Trophoblast cell (in vitro differentiated cells and primary cell): ENCODE results near the gene MYL6.

Experiments used
- DNase-seq, 2 donors: peaks; one replicate each; pipeline ENCODE4 v3.0.0-alpha.2; 2016
- H2AFZ ChIP-seq: 2 replicates; pipeline ENCODE4 v1.6.1; 2013; ENCODE audit warnings: low read length, moderate library complexity, mild to moderate bottlenecking; ENCODE audit not compliant: insufficient read depth, poor library complexity
- H2AK5ac ChIP-seq: 2 replicates; pipeline ENCODE4 v1.6.1; 2013; ENCODE audit warnings: mild to moderate bottlenecking, low read length
- H2BK120ac ChIP-seq: 2 replicates; pipeline ENCODE4 v1.6.1; 2013; ENCODE audit warnings: low read length, mild to moderate bottlenecking, moderate library complexity; ENCODE audit not compliant: insufficient read depth, poor library complexity
- H2BK12ac ChIP-seq: 2 replicates; pipeline ENCODE4 v1.6.1; 2013; ENCODE audit warnings: mild to moderate bottlenecking, low read length, moderate library complexity
- H2BK5ac ChIP-seq: 2 replicates; pipeline ENCODE4 v1.6.1; 2013; ENCODE audit warnings: low read length, low read depth, moderate library complexity, mild to moderate bottlenecking; ENCODE audit not compliant: poor library complexity
- H3K14ac ChIP-seq: 2 replicates; pipeline ENCODE4 v1.6.1; 2013; ENCODE audit warnings: mild to moderate bottlenecking, low read length
- H3K18ac ChIP-seq: 2 replicates; pipeline ENCODE4 v1.6.1; 2013; ENCODE audit warnings: mild to moderate bottlenecking, low read length
- H3K23ac ChIP-seq: 2 replicates; pipeline ENCODE4 v1.6.1; 2013; ENCODE audit warnings: low read length
- H3K27ac ChIP-seq: 2 replicates; pipeline ENCODE4 v1.5.1; 2013; ENCODE audit warnings: low read depth, mild to moderate bottlenecking, inconsistent platforms, low read length, moderate library complexity
- H3K27me3 ChIP-seq: 2 replicates; pipeline ENCODE4 v1.6.1; 2013; ENCODE audit warnings: inconsistent platforms, mild to moderate bottlenecking, low read length, moderate library complexity; ENCODE audit not compliant: insufficient read depth
- H3K36me3 ChIP-seq, 2 experiments: 1 replicate in 1 of 2; 2 replicates in 1 of 2; pipeline ENCODE4 v1.6.1; 2013; ENCODE audit warnings: low read length in 2 of 2, mild to moderate bottlenecking in 2 of 2, moderate library complexity in 1 of 2; ENCODE audit not compliant: insufficient read depth in 2 of 2, control insufficient read depth in 1 of 2
- H3K4ac ChIP-seq: 2 replicates; pipeline ENCODE4 v1.6.1; 2013; ENCODE audit warnings: low read depth, mild to moderate bottlenecking, low read length, moderate library complexity
- H3K4me1 ChIP-seq, 2 experiments: 1 replicate in 1 of 2; 2 replicates in 1 of 2; pipeline ENCODE4 v1.6.1; 2013; ENCODE audit warnings: low read length in 2 of 2, mild to moderate bottlenecking in 2 of 2, moderate library complexity in 1 of 2; ENCODE audit not compliant: insufficient read depth in 2 of 2, control insufficient read depth in 1 of 2
- H3K4me2 ChIP-seq: 2 replicates; pipeline ENCODE4 v1.6.1; 2013; ENCODE audit warnings: inconsistent platforms, mild to moderate bottlenecking, low read length, moderate library complexity
- H3K4me3 ChIP-seq: 2 replicates; pipeline ENCODE4 v1.5.1; 2013; ENCODE audit warnings: mild to moderate bottlenecking, low read depth, low read length, inconsistent platforms
- H3K79me1 ChIP-seq: one replicate; pipeline ENCODE4 v1.6.1; 2013; ENCODE audit warnings: low read length
- H3K79me2 ChIP-seq: 2 replicates; pipeline ENCODE4 v1.6.1; 2013; ENCODE audit warnings: low read length, mild to moderate bottlenecking; ENCODE audit not compliant: control insufficient read depth, insufficient read depth, poor library complexity
- H3K9ac ChIP-seq: 2 replicates; pipeline ENCODE4 v1.6.1; 2013; ENCODE audit warnings: mild to moderate bottlenecking, low read length
- H3K9me3 ChIP-seq: 2 replicates; pipeline ENCODE4 v1.6.1; 2013; ENCODE audit warnings: low read depth, mild to moderate bottlenecking, control low read depth, inconsistent platforms, low read length; ENCODE audit not compliant: insufficient read depth
- H4K12ac ChIP-seq: 2 replicates; pipeline ENCODE4 v1.6.1; 2013; ENCODE audit warnings: low read depth, mild to moderate bottlenecking, low read length, moderate library complexity
- H4K8ac ChIP-seq: 2 replicates; pipeline ENCODE4 v1.6.1; 2013; ENCODE audit warnings: low read depth, mild to moderate bottlenecking, low read length, moderate library complexity
- H4K91ac ChIP-seq: one replicate; pipeline ENCODE4 v1.6.1; 2013; ENCODE audit warnings: low read depth, mild to moderate bottlenecking, low read length, moderate library complexity
- WGBS: extraction: QIAGEN DNeasy Blood & Tissue Kit; methylation state at CpG from one replicate; pipeline ENCODE4 v1.1.7; 2013; ENCODE audit warnings: missing lambda C conversion rate; ENCODE audit not compliant: insufficient read length, insufficient coverage; ENCODE audit errors: extremely low coverage; 5-methylcytosine and 5-hydroxymethylcytosine counted together

Gene MYL6

GRCh38 chr12:56163533-56164344 lies 5.6 kb downstream of the MYL6 start:
- H3K4ac ChIP-seq = no peak overlapping the region
- H4K8ac ChIP-seq = no peak overlapping the region
- peaks cover 2% of the 10 kb centered on the region for H3K9me3 ChIP-seq
- no peak overlapping the region for H4K91ac ChIP-seq
- H2AK5ac ChIP-seq = no peak overlapping the region
- no peak overlapping the region for H2BK120ac ChIP-seq
- no peak overlapping the region for H3K9ac ChIP-seq
- no peak overlapping the region for H3K27ac ChIP-seq
- no peak overlapping the region for H3K4me2 ChIP-seq
- H3K14ac ChIP-seq = no peak overlapping the region
- peak overlapping the region; percentile 13 for H3K4me3 ChIP-seq
- no peak overlapping the region for H2AFZ ChIP-seq
- peaks cover 6% of the 10 kb centered on the region for H3K79me1 ChIP-seq
- H2BK5ac ChIP-seq = no peak overlapping the region
- no CpG with 5 or more reads among the region's 11 CpGs for WGBS
- no peak overlapping the region for H3K18ac ChIP-seq
- H3K36me3 ChIP-seq = peaks cover 68 to 73% of the 10 kb centered on the region in 2 experiments
- no peaks in the 10 kb centered on the region for H3K27me3 ChIP-seq
- H4K12ac ChIP-seq = no peak overlapping the region
- H2BK12ac ChIP-seq = no peak overlapping the region
- peaks cover 18 to 20% of the 10 kb centered on the region in 2 experiments for H3K4me1 ChIP-seq
- H3K23ac ChIP-seq = no peak overlapping the region
- peaks cover 11% of the 10 kb centered on the region for H3K79me2 ChIP-seq
- peak in 1 of 2 donors; percentile 18 for DNase-seq

GRCh38 chr12:56164345-56164729 lies 6.2 kb downstream of the MYL6 start:
- Histone ChIP-seq H3K9me3 (peaks cover 2% of the 10 kb centered on the region), H3K4me2 (no peak overlapping the region), H3K27ac (no peak overlapping the region), H3K9ac (no peak overlapping the region), H3K18ac (no peak overlapping the region), H3K27me3 (no peaks in the 10 kb centered on the region), H3K4ac (no peak overlapping the region), H2BK120ac (no peak overlapping the region), H3K36me3 (peaks cover 72 to 77% of the 10 kb centered on the region in 2 experiments), H2AK5ac (no peak overlapping the region), H3K23ac (no peak overlapping the region), H3K79me1 (peaks cover 2% of the 10 kb centered on the region), H4K8ac (no peak overlapping the region), H3K4me1 (peaks cover 18 to 19% of the 10 kb centered on the region in 2 experiments), H2AFZ (no peak overlapping the region), H2BK5ac (no peak overlapping the region), H3K4me3 (no peak overlapping the region), H4K12ac (no peak overlapping the region), H4K91ac (no peak overlapping the region), H3K79me2 (peaks cover 6% of the 10 kb centered on the region), H3K14ac (no peak overlapping the region), H2BK12ac (no peak overlapping the region)
- DNase-seq = no peak
- 100% methylated on average over 1 of the region's 17 CpGs for WGBS

GRCh38 chr12:56165369-56165768 lies 7.2 kb downstream of the MYL6 start:
- H3K4me3 ChIP-seq = no peak overlapping the region
- WGBS = no CpG with 5 or more reads among the region's 4 CpGs

GRCh38 chr12:56169229-56169759 lies 11.1 kb downstream of the MYL6 start:
- H3K18ac ChIP-seq = no peak overlapping the region
- no peak overlapping the region for H3K23ac ChIP-seq
- no peak overlapping the region for H3K4me3 ChIP-seq
- no peaks in the 10 kb centered on the region for H3K4me1 ChIP-seq
- no peak overlapping the region for H3K4ac ChIP-seq
- H2BK5ac ChIP-seq = no peak overlapping the region
- H2AK5ac ChIP-seq = no peak overlapping the region
- H2AFZ ChIP-seq = no peak overlapping the region
- H4K91ac ChIP-seq = no peak overlapping the region
- no peak overlapping the region for H3K9ac ChIP-seq
- H3K27me3 ChIP-seq = no peaks in the 10 kb centered on the region
- peaks cover 72 to 74% of the 10 kb centered on the region in 2 experiments for H3K36me3 ChIP-seq
- H3K9me3 ChIP-seq = no peaks in the 10 kb centered on the region
- no peak overlapping the region for H4K8ac ChIP-seq
- no peaks in the 10 kb centered on the region for H3K79me1 ChIP-seq
- H3K4me2 ChIP-seq = no peak overlapping the region
- no peak overlapping the region for H3K14ac ChIP-seq
- H2BK12ac ChIP-seq = no peak overlapping the region
- no peaks in the 10 kb centered on the region for H3K79me2 ChIP-seq
- no CpG with 5 or more reads among the region's 11 CpGs for WGBS
- H3K27ac ChIP-seq = no peak overlapping the region
- DNase-seq = no peak
- H2BK120ac ChIP-seq = no peak overlapping the region
- no peak overlapping the region for H4K12ac ChIP-seq

More at GRCh38 chr12:56165369-56165768, 7.2 kb downstream of the MYL6 start:
- H3K4ac ChIP-seq = no peak overlapping the region
- H3K23ac ChIP-seq = no peak overlapping the region
- no peak overlapping the region for H3K18ac ChIP-seq
- no peak overlapping the region for H2BK5ac ChIP-seq
- H3K36me3 ChIP-seq = peaks cover 73 to 77% of the 10 kb centered on the region in 2 experiments
- no peak overlapping the region for H2BK12ac ChIP-seq
- no peak overlapping the region for H2AFZ ChIP-seq
- peaks cover 9% of the 10 kb centered on the region in 2 experiments for H3K4me1 ChIP-seq
- no peak overlapping the region for H4K91ac ChIP-seq
- H2AK5ac ChIP-seq = no peak overlapping the region
- H3K79me1 ChIP-seq = no peaks in the 10 kb centered on the region
- H3K9ac ChIP-seq = no peak overlapping the region
- no peak overlapping the region for H4K12ac ChIP-seq
- H3K9me3 ChIP-seq = peaks cover 2% of the 10 kb centered on the region
- H3K27me3 ChIP-seq = no peaks in the 10 kb centered on the region
- no peak overlapping the region for H3K27ac ChIP-seq
- peak; percentile 43 to 57 for DNase-seq
- no peak overlapping the region for H2BK120ac ChIP-seq
- H4K8ac ChIP-seq = no peak overlapping the region
- no peaks in the 10 kb centered on the region for H3K79me2 ChIP-seq
- H3K14ac ChIP-seq = no peak overlapping the region
- H3K4me2 ChIP-seq = no peak overlapping the region
